Endothelial cell of umbilical vein (primary cell): ENCODE results near the gene FAM234B.

Experiments
- EZH2 ChIP-seq: IDR thresholded peaks from 2 replicates; pipeline ENCODE4 v1.6.1; 2012; ENCODE audit warnings: borderline replicate concordance, low read depth, mild to moderate bottlenecking, moderate library complexity, low read length, inconsistent platforms; ENCODE audit not compliant: severe bottlenecking
- FOS ChIP-seq: IDR thresholded peaks from 2 replicates; pipeline ENCODE4 v1.6.1; 2011; ENCODE audit warnings: mild to moderate bottlenecking, low read length, moderate library complexity, borderline replicate concordance; ENCODE audit not compliant: insufficient read depth
- GATA2 ChIP-seq: IDR thresholded peaks from 2 replicates; pipeline ENCODE4 v1.7.0; 2011; ENCODE audit warnings: low read depth, mild to moderate bottlenecking, moderate library complexity, mixed read lengths, low read length; ENCODE audit not compliant: insufficient read length, insufficient read depth
- JUN ChIP-seq: IDR thresholded peaks from 2 replicates; pipeline ENCODE4 v1.6.1; 2011; ENCODE audit warnings: borderline replicate concordance, low read depth; ENCODE audit not compliant: insufficient read length, insufficient read depth
- MYC ChIP-seq: IDR thresholded peaks from one replicate; pipeline ENCODE4 v1.6.1; 2011; ENCODE audit warnings: mild to moderate bottlenecking, low read depth, low read length
- POLR2A ChIP-seq: IDR thresholded peaks from 2 replicates; pipeline ENCODE4 v1.6.1; 2012; ENCODE audit warnings: low read depth, mild to moderate bottlenecking, control low read depth, low read length
- POLR2AphosphoS5 ChIP-seq: IDR thresholded peaks from 2 replicates; pipeline ENCODE4 v1.6.1; 2012; ENCODE audit warnings: low read depth, mild to moderate bottlenecking, control low read depth, low read length, moderate library complexity; ENCODE audit not compliant: insufficient read depth
- TF ChIP-seq, protein P1 (sequence below): IDR thresholded peaks from 2 replicates; pipeline ENCODE4 v1.6.1; 2011; ENCODE audit not compliant: insufficient read depth, insufficient read length
- TF ChIP-seq, protein P2 (sequence below), 2 donors: IDR thresholded peaks; 1 replicate in 1 of 2; 2 replicates in 1 of 2; pipeline ENCODE4 v1.5.1; 2011; ENCODE audit warnings: low read length in 2 of 2, mild to moderate bottlenecking in 2 of 2, moderate library complexity in 2 of 2, control low read depth in 1 of 2, inconsistent platforms in 1 of 2, low read depth in 1 of 2; ENCODE audit not compliant: insufficient read depth in 1 of 2; ENCODE audit errors: extremely low read depth in 1 of 2

DNA sequence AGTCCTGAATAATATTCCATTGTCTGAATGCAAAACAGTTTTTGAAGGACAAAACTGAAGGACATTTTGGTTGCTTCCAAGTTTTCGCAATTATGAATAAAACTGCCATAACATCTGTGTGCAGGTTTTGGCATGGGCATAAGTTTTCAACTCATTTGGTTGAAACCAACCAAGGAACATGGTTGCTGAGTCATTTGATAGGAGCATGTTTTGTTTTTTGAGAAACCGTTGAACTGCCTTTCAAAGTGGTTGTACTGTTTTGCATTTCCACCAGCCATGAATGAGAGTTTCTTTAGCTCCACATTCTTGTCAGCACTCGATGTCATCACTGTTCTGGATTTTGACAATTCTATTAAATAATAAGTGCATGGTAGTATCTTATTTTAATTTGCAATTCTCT, 82.3 kb downstream of the FAM234B start:
- TF ChIP-seq POLR2A (no peak), POLR2AphosphoS5 (no peak), EZH2 (no peak), GATA2 (no peak), MYC (no peak), JUN (no peak), FOS (no peak)
- TF ChIP-seq, protein P1, sequence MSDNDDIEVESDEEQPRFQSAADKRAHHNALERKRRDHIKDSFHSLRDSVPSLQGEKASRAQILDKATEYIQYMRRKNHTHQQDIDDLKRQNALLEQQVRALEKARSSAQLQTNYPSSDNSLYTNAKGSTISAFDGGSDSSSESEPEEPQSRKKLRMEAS, result no peak
- TF ChIP-seq, protein P2, sequence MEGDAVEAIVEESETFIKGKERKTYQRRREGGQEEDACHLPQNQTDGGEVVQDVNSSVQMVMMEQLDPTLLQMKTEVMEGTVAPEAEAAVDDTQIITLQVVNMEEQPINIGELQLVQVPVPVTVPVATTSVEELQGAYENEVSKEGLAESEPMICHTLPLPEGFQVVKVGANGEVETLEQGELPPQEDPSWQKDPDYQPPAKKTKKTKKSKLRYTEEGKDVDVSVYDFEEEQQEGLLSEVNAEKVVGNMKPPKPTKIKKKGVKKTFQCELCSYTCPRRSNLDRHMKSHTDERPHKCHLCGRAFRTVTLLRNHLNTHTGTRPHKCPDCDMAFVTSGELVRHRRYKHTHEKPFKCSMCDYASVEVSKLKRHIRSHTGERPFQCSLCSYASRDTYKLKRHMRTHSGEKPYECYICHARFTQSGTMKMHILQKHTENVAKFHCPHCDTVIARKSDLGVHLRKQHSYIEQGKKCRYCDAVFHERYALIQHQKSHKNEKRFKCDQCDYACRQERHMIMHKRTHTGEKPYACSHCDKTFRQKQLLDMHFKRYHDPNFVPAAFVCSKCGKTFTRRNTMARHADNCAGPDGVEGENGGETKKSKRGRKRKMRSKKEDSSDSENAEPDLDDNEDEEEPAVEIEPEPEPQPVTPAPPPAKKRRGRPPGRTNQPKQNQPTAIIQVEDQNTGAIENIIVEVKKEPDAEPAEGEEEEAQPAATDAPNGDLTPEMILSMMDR (IDR thresholded peaks at IDR 0.05; ENCODE audit: extremely low read depth in 1 of 2, insufficient read depth in 1 of 2, low read depth in 1 of 2, low read length in 2 of 2), result no peak
